HG03175 (cell line): ENCODE data around the gene ECT2L.

ENCODE experiments used
- ATAC-seq: cut with Tn5 transposase; IDR thresholded peaks from one replicate; pipeline ENCODE4 v1.9.1; 2021; ENCODE audit warnings: mild to moderate bottlenecking, moderate library complexity; ENCODE audit not compliant: unreplicated experiment

ECT2L gene

GRCh38 chr6:138849791-138850190 is 53.9 kb downstream of the ECT2L start:
- ATAC-seq: no peak

DNA sequence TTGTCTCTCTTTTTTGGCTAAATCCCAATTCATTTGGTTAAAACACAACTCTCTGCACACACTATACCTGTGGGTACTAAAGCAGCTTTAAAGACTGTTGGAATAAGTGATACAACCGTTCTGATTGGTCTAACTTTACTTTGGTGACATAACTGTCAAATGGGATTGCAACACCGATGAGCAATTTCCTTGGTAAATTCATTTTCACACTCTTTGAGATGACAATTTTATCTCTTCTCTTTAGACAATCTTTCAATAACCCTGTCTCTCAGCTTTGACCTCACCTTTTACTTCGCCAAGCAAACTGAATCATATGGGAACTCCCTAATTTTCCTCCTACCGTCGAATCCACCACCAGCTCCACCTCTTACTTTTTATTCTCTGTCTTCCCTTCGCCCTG is 60.8 kb downstream of the ECT2L start:
- ATAC-seq: no peak

GRCh38 chr6:138857775-138858174 is 61.9 kb downstream of the ECT2L start:
- ATAC-seq: no peak

GRCh38 chr6:138862456-138862855 is 66.6 kb downstream of the ECT2L start:
- ATAC-seq: no peak

DNA sequence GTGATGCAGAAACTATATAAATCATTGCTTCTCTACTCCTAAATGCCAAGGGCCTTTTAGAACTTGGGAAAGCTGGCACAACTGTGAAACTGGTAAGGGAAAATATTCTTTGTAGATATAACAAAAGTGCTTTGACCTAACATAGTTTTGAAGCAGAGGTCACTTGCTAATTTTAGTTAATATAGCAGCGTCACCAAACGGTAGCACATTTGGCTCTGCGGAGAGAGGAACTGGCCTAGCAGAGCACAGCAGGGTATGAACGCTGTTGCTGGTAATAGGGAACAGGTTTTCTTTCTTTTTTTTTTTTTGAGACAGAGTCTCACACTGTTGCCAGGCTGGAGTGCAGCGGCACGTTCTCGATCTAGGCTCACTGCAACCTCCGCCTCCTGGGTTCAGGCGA is 67.4 kb downstream of the ECT2L start:
- ATAC-seq: no peak

DNA sequence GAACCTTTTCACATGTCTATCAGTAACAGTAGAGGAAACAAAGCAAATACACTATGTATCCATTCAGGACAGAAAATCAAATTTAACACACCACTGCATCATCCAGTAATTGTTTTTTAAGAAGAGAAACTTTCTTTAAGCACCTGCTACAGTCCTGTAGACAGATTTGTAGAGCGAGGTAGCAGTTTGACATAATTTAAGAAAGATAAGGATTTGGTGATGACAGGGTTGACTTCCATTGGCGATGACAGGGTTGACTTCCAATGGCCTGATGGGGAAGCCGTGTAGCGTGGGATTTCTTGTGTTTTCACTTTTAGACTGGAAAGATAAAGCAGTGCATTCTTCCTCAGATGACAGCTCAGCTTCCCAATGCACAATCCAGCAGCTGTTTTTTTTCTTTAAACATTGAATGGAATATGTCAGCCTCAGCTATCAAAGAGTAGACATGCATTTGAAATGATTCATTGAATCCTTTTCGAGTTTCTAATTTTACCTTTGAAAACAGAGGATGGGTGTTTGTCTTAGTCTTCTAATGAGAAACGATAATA is 68.5 kb downstream of the ECT2L start:
- no peak for ATAC-seq

- ATAC-seq: no peak
Observed at GRCh38 chr6:138865480-138866109, 69.7 kb downstream of the ECT2L start.

GRCh38 chr6:138868181-138868580 is 72.3 kb downstream of the ECT2L start:
- no peak for ATAC-seq

- no peak for ATAC-seq
Observed at GRCh38 chr6:138869398-138869797, 73.5 kb downstream of the ECT2L start.

GRCh38 chr6:138873191-138873590 is 77.3 kb downstream of the ECT2L start:
- ATAC-seq: no peak

DNA sequence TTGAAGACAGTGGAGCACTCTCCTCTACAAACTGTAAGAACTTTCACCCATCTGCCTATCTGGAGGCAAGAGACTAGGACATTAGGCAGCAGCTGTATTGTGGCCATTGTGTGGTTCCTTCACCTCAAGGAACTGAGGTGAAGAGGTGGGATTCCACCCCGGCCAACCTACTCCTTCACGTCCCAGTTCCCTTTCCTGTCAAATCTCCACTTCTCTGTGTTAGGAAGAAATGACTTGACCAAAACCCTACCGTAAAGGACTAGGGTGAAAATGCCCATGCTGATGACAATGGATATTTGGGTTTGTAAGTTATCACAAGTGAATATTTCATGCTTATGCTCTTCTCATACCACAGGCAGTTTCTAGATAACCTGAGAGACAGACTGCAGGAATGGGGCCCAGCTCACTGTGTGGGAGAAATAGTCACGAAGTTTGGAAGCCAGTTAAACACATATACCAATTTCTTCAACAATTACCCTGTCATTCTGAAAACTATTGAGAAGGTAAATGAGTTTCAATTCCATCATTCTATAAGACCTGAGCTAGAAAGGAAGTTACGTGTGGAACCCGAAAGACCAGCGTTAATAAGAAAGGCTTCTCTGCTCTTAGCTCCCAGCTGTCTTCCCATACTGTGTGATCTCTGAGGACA is 86.6 kb downstream of the ECT2L start:
- peak; percentile 46 for ATAC-seq

DNA sequence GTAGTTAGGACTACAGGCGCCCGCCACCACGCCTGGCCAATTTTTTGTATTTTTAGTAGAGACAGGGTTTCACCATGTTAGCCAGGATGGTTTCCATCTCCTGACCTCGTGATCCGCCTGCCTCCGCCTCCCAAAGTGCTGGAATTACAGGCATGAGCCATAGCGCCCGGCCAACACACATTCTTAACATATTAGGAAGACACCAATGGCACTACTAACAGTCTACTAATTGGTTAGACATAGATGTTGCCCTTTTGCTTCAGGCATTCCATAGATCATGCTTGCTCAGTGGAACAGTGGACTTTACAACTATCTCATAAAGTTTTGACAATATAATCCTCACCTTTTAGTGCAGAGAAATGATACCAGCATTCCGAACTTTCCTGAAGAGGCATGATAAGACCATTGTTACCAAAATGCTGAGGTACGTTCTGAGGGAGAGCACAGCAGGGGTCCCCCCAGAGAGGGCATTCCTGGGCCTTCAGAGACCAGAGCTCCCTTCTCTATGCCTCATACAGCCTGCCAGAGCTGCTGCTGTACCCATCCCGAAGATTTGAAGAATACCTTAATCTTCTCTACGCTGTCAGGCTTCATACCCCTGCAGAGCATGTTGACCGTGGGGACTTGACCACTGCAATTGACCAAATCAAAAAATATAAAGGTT is 89.4 kb downstream of the ECT2L start:
- no peak for ATAC-seq

DNA sequence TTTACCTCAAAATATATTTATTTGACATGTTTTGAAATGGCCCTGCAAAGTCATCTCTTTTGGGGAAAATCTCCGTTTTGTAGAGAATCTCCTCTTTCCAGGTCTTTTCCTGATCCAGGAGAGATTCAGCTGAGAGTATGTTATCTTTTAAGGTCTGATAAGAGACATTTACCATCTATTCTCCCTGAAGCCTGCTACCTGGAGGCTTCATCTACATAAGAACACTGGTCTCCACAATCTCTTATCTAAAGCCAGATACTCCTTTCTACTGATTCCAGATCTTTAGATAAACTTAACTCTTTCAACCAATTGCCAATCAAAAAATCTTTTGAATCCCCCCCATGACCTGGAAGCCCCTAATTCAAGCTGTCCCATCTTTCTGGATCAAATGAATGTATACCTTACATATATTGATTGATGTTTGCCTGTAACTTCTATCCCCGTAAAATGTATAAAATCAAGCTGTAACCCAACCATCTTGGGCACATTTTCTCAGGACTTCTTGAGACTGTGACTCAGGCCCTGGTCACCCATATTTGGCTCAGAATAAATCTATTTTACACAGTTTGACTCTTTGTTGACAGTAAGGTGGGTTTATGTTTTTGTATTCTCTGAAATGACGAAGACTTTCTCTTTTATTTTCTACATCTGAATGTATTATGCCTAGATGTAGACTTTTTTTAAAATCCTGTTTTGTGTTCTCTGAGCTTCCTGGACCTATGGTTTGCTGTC is 95.5 kb downstream of the ECT2L start:
- no peak for ATAC-seq

- no peak for ATAC-seq
Observed at GRCh38 chr6:138896104-138896756, 100.3 kb downstream of the ECT2L start.

- no peak for ATAC-seq
Observed at GRCh38 chr6:138897031-138897430, 101.1 kb downstream of the ECT2L start.

GRCh38 chr6:138907167-138907566 is 111.3 kb downstream of the ECT2L start:
- no peak for ATAC-seq

- ATAC-seq: no peak
Observed at GRCh38 chr6:138909511-138909910, 113.6 kb downstream of the ECT2L start.

GRCh38 chr6:138909975-138910374 is 114.1 kb downstream of the ECT2L start:
- no peak for ATAC-seq

- ATAC-seq: no peak
Observed at GRCh38 chr6:138912308-138912707, 116.4 kb downstream of the ECT2L start.

DNA sequence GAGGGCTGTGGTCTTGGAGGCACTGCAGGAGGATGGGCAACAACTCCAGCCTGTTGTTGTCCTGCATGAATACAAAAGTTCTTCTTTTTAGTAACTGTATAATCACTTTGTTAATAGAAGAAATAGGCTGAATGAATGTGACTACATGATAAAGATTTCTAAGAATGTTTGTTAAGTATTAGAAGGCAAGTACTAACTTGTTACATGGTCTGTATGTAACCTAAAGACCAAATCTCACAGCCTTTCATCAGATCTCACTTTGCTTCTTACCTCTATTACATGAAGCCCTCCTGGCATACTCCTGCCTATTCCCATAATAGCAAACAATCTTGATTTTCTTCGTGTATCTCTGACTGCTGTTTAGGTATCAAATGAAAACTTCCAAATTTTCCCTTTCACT is 118.8 kb downstream of the ECT2L start:
- no peak for ATAC-seq

DNA sequence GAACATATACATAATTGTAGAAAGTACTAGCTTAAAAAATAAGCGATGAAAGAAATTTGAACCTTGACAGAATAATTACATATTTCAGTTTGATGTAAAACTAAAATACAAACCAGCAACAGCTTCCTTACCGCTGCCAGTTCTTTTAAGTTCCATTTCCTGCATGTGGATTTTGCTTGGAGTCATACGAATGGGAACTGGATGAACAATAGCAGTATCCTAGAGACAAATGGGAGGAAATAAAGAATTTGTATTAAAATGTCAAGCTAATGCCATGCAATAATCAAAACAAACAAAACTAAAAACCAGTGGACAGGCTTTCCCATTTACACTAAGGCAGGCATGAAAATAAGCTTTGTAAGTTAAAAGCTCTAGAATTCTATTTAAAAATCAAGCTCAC is 125.0 kb downstream of the ECT2L start:
- no peak for ATAC-seq
